Gastrocnemius medialis (tissue), 4 donors: ENCODE measurements around the gene NUP43. TPM values are rescaled to one million over a fixed set of nuclear protein-coding genes. Genes with fewer than 3 reads are reported as not detected.
A peak's percentile ranks its signal among the peaks of the same experiment; 100 is the strongest.

Experiments used
- ATAC-seq, 2 donors: fragments of 150-250 bp; one replicate each; pipeline ENCODE4 v1.9.1; 2016
- DNase-seq, 2 donors: peaks; one replicate each; pipeline ENCODE4 v3.0.0-alpha.2; 2019
- H3K27ac ChIP-seq, 4 donors: fragments of 200-600 bp; sonication (generic); 1 replicate in 1 of 4; 2 replicates in 3 of 4; pipeline ENCODE4 v1.5.1; 2016 to 2018; ENCODE audit warnings: mild to moderate bottlenecking in 2 of 4, moderate library complexity in 1 of 4
- H3K27me3 ChIP-seq, 3 donors: fragments of 200-600 bp; sonication (generic) in 2 of 3; 1 replicate in 1 of 3; 2 replicates in 2 of 3; pipeline versions ENCODE4 v1.5.1 to v1.6.0; 2016 to 2019; ENCODE audit warnings: mild to moderate bottlenecking in 1 of 3, moderate library complexity in 1 of 3
- H3K36me3 ChIP-seq, 2 donors: fragments of 200-600 bp; sonication (generic) in 1 of 2; one replicate each; pipeline ENCODE4 v1.5.1; 2017 to 2018
- H3K4me1 ChIP-seq, 2 donors: fragments of 200-600 bp; sonication (generic) in 1 of 2; one replicate each; pipeline ENCODE4 v1.5.1; 2016 to 2017; ENCODE audit warnings: mild to moderate bottlenecking in 2 of 2
- H3K4me3 ChIP-seq, 4 donors: fragments of 200-600 bp; sonication (generic) in 3 of 4; 1 replicate in 1 of 4; 2 replicates in 3 of 4; pipeline ENCODE4 v1.5.1; 2016 to 2019; ENCODE audit warnings: mild to moderate bottlenecking in 2 of 4
- H3K9me3 ChIP-seq, 3 donors: fragments of 200-600 bp; sonication (generic) in 2 of 3; 1 replicate in 1 of 3; 2 replicates in 2 of 3; pipeline ENCODE4 v1.5.1; 2016 to 2019
- POLR2A ChIP-seq, 2 donors: fragments of 450-650 bp; IDR thresholded peaks; one replicate each; pipeline ENCODE4 v1.6.1; 2017; ENCODE audit warnings: antibody characterized with exemption in 2 of 2, mild to moderate bottlenecking in 2 of 2, moderate library complexity in 2 of 2
- in situ Hi-C, 4 donors: fragments of 200-750 bp; cut with MboI; loops; one replicate each; pipeline versions ENCODE4 v1.15.0 to v1.8.0; 2017; ENCODE audit warnings: low sequenced_read_pairs in 4 of 4
- intact Hi-C: fragments of 100-400 bp; cut with DNase I; formaldehyde crosslinking; loops from one replicate; pipeline ENCODE4 v1.15.1; 2023; ENCODE audit warnings: low total_unique reads
- total RNA-seq, 4 donors: library from RNA; depleted of rRNA; stranded (reverse); fragments of >200 nt; gene quantifications; one replicate each; pipeline versions ENCODE4 v1.1.0 to v1.2.3, GENCODE V29; 2016
- TF ChIP-seq, protein P1 (sequence below), 5 experiments: fragments of 450-650 bp in 3 of 5; fragments of 200-600 bp in 2 of 5; sonication (generic) in 2 of 5; IDR thresholded peaks in 4 of 5; conservative IDR thresholded peaks in 1 of 5; 1 replicate in 4 of 5; 2 replicates in 1 of 5; pipeline ENCODE4 v1.5.1; 2016 to 2019; ENCODE audit warnings: antibody characterized with exemption in 5 of 5, mild to moderate bottlenecking in 3 of 5, moderate library complexity in 3 of 5

Gene NUP43
- total RNA-seq, 4 donors from 2014 or later, result 15.0 to 42.0 (median 16.7) TPM

DNA sequence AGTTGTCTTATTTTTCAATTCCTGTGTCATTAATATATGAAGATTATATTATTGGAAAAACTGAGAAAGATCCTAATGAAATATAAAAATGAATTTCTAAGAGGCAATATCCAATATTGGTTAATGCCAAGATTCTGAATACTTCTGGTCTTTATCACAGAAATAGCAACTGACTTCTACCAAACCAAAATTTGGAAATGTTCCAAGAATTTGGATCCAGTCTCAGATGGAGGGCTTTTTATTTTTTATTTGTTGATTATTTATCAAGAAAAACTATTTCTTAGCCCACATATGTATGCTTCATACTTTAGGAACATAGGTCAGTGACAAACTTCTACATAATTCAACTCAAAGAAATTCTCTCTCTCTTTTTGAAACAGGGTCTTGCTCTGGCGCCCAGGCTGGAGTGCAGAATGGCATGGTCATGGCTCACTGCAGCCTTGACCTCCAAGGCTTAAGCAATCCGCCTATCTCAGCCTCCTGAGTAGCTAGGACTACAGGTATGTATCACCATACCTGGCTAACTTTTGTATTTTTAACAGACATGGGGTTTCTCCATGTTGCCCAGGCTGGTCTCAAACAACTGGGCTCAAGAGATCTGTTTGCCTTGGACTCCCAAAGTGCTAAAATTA is 13.1 kb downstream of the NUP43 start:
- no peak for ATAC-seq
- in situ Hi-C loops, result no loop called here

DNA sequence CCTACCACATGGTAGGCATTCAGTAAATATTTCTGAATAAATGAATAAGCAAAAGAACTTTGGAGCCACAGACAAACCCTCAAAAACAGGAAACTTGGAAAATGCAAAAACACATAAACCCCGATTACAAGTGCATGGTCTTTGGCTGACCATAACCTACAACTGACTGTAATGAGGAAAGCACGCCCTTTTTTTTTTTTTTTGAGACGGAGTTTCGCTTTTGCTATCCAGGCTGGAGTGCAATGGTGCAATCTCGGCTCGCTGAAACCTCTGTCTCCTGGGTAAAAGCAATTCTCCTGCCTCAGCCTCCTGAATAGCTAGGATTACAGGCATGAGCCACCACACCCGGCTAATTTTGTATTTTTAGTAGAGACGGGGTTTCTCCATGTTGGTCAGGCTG is 16.5 kb downstream of the NUP43 start:
- Histone ChIP-seq H3K27ac (no peak overlapping the region), H3K9me3 (no peaks in the 10 kb centered on the region), H3K36me3 (peaks cover 0 to 82% of the 10 kb centered on the region in 2 donors), H3K4me1 (no peaks in the 10 kb centered on the region), H3K4me3 (no peak overlapping the region), H3K27me3 (no peaks in the 10 kb centered on the region)
- in situ Hi-C loops (no loop called here), intact Hi-C loops (loop anchor here (10.0 kb wide), 1 partner anchor 195 kb away; the partner anchor contains the start of gene RAET1G)
- no peak for ATAC-seq
- TF ChIP-seq, protein P1, sequence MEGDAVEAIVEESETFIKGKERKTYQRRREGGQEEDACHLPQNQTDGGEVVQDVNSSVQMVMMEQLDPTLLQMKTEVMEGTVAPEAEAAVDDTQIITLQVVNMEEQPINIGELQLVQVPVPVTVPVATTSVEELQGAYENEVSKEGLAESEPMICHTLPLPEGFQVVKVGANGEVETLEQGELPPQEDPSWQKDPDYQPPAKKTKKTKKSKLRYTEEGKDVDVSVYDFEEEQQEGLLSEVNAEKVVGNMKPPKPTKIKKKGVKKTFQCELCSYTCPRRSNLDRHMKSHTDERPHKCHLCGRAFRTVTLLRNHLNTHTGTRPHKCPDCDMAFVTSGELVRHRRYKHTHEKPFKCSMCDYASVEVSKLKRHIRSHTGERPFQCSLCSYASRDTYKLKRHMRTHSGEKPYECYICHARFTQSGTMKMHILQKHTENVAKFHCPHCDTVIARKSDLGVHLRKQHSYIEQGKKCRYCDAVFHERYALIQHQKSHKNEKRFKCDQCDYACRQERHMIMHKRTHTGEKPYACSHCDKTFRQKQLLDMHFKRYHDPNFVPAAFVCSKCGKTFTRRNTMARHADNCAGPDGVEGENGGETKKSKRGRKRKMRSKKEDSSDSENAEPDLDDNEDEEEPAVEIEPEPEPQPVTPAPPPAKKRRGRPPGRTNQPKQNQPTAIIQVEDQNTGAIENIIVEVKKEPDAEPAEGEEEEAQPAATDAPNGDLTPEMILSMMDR (IDR thresholded peaks at IDR 0.05 in 4 of 5, conservative IDR thresholded peaks at IDR 0.05 in 1 of 5), result no peak
- TF ChIP-seq POLR2A (IDR thresholded peaks at IDR 0.05), result no peak
- DNase-seq, result no peak

More for the DNA sequence above, 13.1 kb downstream of the NUP43 start:
- no peaks in the 10 kb centered on the region for H3K27me3 ChIP-seq
- TF ChIP-seq, protein P1 (IDR thresholded peaks at IDR 0.05 in 4 of 5, conservative IDR thresholded peaks at IDR 0.05 in 1 of 5), result no peak
- no peaks in the 10 kb centered on the region for H3K9me3 ChIP-seq
- H3K36me3 ChIP-seq, result peaks cover 0 to 82% of the 10 kb centered on the region in 2 donors
- no peak overlapping the region for H3K4me3 ChIP-seq
- no peaks in the 10 kb centered on the region for H3K4me1 ChIP-seq
- DNase-seq, result no peak
- intact Hi-C loops, result no loop called here
- H3K27ac ChIP-seq, result no peak overlapping the region

DNA sequence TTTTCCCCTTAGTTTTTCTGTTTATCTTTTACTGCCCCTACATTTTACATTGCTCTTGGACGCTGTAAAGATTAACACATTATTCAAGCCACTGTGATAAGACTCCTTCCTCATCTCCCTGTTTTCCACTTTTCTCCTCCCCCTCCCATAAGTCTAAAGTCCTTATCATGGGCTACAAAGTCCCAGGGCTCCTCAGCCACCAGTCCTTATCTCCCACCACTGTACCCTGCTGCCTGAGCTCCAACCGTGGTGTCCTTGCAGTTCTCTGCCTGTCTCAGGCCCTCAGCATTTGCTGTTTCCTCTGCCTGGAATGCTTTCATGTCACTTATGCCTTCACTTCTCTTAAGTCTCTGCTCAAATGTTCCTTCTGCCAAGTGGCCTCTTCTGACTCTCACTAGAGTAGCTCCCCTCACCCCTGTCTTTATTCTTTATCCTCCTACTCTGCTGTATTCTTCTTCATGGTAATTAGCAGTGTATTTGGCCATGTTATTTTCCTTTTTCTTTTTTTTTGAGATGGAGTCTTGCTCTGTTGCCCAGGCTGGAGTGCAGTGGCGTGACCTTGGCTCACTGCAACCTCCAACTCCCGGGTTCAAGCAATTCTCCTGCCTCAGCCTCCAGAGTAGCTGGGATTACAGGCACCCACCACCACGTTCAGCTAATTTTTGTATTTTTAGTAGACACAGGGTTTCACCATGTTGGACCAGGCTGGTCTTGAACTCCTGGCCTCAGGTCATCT is 17.7 kb downstream of the NUP43 start:
- Histone ChIP-seq H3K27ac (no peak overlapping the region), H3K27me3 (no peaks in the 10 kb centered on the region), H3K4me1 (no peaks in the 10 kb centered on the region), H3K36me3 (peaks cover 0 to 72% of the 10 kb centered on the region in 2 donors), H3K4me3 (no peak overlapping the region), H3K9me3 (no peaks in the 10 kb centered on the region)
- intact Hi-C loops, result loop anchor here (10.0 kb wide), 1 partner anchor 196 kb away; the partner anchor contains the start of gene RAET1G
- ATAC-seq (peak in 1 of 2 donors; percentile 11), DNase-seq (no peak)
- in situ Hi-C loops, result no loop called here
- TF ChIP-seq POLR2A (IDR thresholded peaks at IDR 0.05), result no peak
- TF ChIP-seq, protein P1 (IDR thresholded peaks at IDR 0.05 in 4 of 5, conservative IDR thresholded peaks at IDR 0.05 in 1 of 5), result no peak

DNA sequence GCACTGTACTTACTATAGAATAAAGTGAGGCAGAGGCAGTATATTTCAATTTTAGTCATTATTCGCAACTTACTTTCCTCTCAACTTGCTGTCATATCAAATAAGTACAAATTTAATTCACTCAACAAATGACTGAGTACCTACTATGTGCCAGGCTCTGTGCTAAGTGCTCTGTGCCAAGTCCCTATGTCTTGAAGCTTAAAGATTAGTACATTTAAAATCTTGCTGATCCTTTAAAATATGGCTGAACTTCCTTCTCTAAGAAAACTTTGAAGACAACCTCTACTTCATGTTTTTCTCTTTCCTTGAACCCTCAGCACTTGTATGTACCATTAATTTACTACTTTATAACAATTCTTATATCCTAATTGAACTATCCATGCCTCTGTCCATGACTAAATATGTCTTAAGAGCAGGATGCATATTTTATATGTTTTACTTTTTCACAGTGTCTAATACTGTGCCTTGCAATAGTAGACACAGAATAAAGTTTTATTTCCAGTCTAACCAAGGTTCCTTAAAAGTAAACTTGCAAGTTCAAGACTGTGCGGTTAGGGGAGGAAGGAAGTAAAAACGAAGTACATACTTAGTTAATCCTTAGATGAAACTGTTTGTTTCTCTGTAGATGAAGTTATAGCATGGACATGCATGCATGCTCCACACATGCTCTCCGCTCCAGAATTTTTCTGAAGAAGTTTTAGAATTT is 18.4 kb downstream of the NUP43 start:
- in situ Hi-C loops (no loop called here), intact Hi-C loops (loop anchor here (10.0 kb wide), 1 partner anchor 197 kb away; the partner anchor contains the start of gene RAET1G)
- H3K9me3 ChIP-seq, result no peaks in the 10 kb centered on the region
- no peaks in the 10 kb centered on the region for H3K27me3 ChIP-seq
- H3K27ac ChIP-seq, result no peak overlapping the region
- H3K36me3 ChIP-seq, result peaks cover 0 to 66% of the 10 kb centered on the region in 2 donors
- no peak for ATAC-seq
- H3K4me1 ChIP-seq, result no peaks in the 10 kb centered on the region
- no peak for TF ChIP-seq POLR2A (IDR thresholded peaks at IDR 0.05)
- TF ChIP-seq, protein P1 (IDR thresholded peaks at IDR 0.05 in 4 of 5, conservative IDR thresholded peaks at IDR 0.05 in 1 of 5), result no peak
- no peak overlapping the region for H3K4me3 ChIP-seq
- DNase-seq, result no peak
